Measurements from ENCODE around the gene RNPEPL1.

RNPEPL1 gene

GRCh38 chr2:240524963-240525718, 43.1 kb upstream of the RNPEPL1 start:
- H3K4me3 ChIP-seq (ENCODE audit: low read depth, low read length), result no peak overlapping the region
- no peak overlapping the region for H3K27ac ChIP-seq (ENCODE audit: low read depth, low read length)
- peaks cover 10% of the 10 kb centered on the region for H3K27me3 ChIP-seq (ENCODE audit: control insufficient read depth, insufficient read depth, low read length)
- no peaks in the 10 kb centered on the region for H3K4me1 ChIP-seq (ENCODE audit: control insufficient read depth, insufficient read depth, low read length)
- peaks cover 63% of the 10 kb centered on the region for H3K9me3 ChIP-seq (ENCODE audit: control insufficient read depth, insufficient read depth, low read depth, low read length)
- peaks cover 15% of the 10 kb centered on the region; the same call in 1 of the 2 replicates for H3K36me3 ChIP-seq (ENCODE audit: control insufficient read depth, insufficient read depth, low read length)
- no peak overlapping the region for H3K9ac ChIP-seq (ENCODE audit: low read length)

DNA sequence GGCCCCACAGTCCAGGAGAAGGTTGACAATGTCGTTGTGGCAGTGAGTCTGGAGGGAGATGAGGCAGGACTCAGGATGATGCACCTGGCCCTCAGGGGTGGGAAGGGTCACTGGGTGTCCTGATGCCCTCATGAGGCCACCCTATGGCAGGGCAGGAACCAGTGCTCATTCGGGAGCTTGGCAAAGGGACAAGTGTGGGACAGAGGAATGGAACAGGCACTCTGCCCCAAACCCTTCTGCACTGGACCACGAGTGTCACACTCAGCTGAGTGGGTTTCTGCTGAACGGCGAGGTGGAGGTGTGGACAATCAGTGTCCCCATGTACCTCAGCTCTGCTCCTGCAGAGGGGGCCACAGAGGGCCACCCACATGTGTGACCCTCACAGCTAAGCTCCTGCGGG, 42.5 kb upstream of the RNPEPL1 start:
- peaks cover 69% of the 10 kb centered on the region for H3K9me3 ChIP-seq (ENCODE audit: control insufficient read depth, insufficient read depth, low read depth, low read length)
- no peak overlapping the region for H3K9ac ChIP-seq (ENCODE audit: low read length)
- peaks cover 15% of the 10 kb centered on the region; the same call in 1 of the 2 replicates for H3K36me3 ChIP-seq (ENCODE audit: control insufficient read depth, insufficient read depth, low read length)
- no peaks in the 10 kb centered on the region for H3K4me1 ChIP-seq (ENCODE audit: control insufficient read depth, insufficient read depth, low read length)
- no peak overlapping the region for H3K4me3 ChIP-seq (ENCODE audit: low read depth, low read length)
- H3K27me3 ChIP-seq (ENCODE audit: control insufficient read depth, insufficient read depth, low read length), result peaks cover 3% of the 10 kb centered on the region; the same call in 1 of the 2 replicates
- no peak overlapping the region for H3K27ac ChIP-seq (ENCODE audit: low read depth, low read length)

DNA sequence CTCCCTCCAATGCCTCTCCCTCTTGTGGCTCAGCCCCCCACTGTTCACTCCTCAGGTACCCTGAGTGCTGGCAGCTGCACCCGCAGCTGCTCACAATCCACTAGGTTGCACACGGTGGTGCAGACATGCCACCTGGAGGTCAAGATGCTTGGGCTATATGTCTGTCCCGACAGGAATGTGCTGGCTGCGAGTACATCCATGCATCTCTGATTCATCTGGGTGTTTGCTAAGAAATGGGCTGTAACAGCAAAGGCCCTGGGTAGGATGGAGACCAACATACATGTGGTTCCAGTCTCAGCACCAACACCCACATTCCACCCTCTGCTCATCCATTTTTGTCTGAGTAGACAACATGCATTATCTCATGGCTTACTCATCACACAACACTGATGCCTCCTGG, 41.8 kb upstream of the RNPEPL1 start:
- Histone ChIP-seq H3K27ac (ENCODE audit: low read depth, low read length) (no peak overlapping the region), H3K9me3 (ENCODE audit: control insufficient read depth, insufficient read depth, low read depth, low read length) (peaks cover 75% of the 10 kb centered on the region), H3K9ac (ENCODE audit: low read length) (no peak overlapping the region), H3K4me1 (ENCODE audit: control insufficient read depth, insufficient read depth, low read length) (no peaks in the 10 kb centered on the region), H3K27me3 (ENCODE audit: control insufficient read depth, insufficient read depth, low read length) (no peaks in the 10 kb centered on the region), H3K36me3 (ENCODE audit: control insufficient read depth, insufficient read depth, low read length) (peaks cover 15% of the 10 kb centered on the region; the same call in 1 of the 2 replicates), H3K4me3 (ENCODE audit: low read depth, low read length) (no peak overlapping the region)

DNA sequence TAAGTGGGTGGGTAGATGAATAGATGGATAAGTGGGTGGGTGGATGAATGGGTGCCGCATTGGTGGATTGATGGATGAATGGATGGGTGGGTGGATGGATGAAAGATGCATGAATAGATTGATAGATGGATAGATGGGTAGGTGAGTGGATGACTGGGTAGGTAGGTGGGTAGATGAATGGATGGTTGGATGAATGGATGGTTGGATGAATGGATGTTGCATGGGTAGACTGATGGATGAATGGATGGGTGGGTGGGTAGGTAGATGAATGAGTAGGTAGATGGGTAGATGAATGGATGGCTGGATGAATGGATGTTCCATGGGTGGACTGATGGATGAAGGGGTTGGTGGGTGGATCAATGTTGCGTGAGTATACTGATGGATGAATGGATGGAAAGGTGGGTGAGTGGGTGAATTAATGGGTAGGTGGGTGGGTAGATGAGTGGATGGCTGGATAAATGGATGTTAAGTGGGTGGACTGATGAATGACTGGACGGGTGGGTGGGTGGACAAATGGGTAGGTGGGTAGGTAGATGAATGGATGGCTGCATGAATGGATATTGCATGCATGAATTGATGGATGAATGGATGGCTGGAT, 41.0 kb upstream of the RNPEPL1 start:
- H3K36me3 ChIP-seq (ENCODE audit: control insufficient read depth, insufficient read depth, low read length), result peaks cover 15% of the 10 kb centered on the region; the same call in 1 of the 2 replicates
- H3K4me3 ChIP-seq (ENCODE audit: low read depth, low read length), result no peak overlapping the region
- no peak overlapping the region for H3K27ac ChIP-seq (ENCODE audit: low read depth, low read length)
- H3K4me1 ChIP-seq (ENCODE audit: control insufficient read depth, insufficient read depth, low read length), result no peaks in the 10 kb centered on the region
- H3K9ac ChIP-seq (ENCODE audit: low read length), result no peak overlapping the region
- no peaks in the 10 kb centered on the region for H3K27me3 ChIP-seq (ENCODE audit: control insufficient read depth, insufficient read depth, low read length)
- peaks cover 79% of the 10 kb centered on the region for H3K9me3 ChIP-seq (ENCODE audit: control insufficient read depth, insufficient read depth, low read depth, low read length)

GRCh38 chr2:240528406-240529040, 39.8 kb upstream of the RNPEPL1 start:
- no peak overlapping the region for H3K27ac ChIP-seq (ENCODE audit: low read depth, low read length)
- H3K27me3 ChIP-seq (ENCODE audit: control insufficient read depth, insufficient read depth, low read length), result no peaks in the 10 kb centered on the region
- H3K9me3 ChIP-seq (ENCODE audit: control insufficient read depth, insufficient read depth, low read depth, low read length), result peaks cover 73% of the 10 kb centered on the region
- H3K9ac ChIP-seq (ENCODE audit: low read length), result no peak overlapping the region
- no peaks in the 10 kb centered on the region for H3K4me1 ChIP-seq (ENCODE audit: control insufficient read depth, insufficient read depth, low read length)
- no peak overlapping the region for H3K4me3 ChIP-seq (ENCODE audit: low read depth, low read length)
- H3K36me3 ChIP-seq (ENCODE audit: control insufficient read depth, insufficient read depth, low read length), result peaks cover 15% of the 10 kb centered on the region; the same call in 1 of the 2 replicates

DNA sequence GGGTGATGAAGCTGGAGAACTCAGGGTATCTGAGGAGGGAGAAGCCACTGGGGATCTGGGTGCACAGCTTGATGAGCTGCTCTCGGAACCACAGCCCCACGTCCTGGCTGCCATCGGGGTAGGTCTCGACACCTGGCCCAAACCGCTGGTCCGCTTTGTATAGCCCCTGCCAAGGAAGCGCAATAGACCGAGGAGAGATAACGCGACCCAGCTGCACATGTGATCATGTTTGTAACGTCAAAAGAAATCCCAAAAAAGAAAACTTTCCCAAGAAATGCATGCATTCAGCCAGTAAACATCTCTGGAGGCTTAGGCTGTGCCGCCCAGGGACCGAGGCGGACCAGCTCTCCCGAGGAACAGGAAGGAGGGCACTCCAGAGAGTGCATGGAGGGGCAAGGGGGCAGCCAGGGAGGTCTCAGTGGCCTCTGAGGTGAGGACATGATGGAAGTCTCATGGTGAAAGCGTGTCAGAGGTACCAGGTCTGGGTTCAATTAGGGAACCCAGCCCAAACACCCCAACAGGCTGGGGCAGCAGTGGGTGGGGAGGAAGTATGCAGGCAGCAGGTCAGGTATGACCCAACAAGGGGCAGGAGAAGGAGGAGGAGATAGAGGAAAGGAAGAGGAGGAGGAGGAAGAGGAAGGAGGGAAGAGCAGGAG, 38.8 kb upstream of the RNPEPL1 start:
- Histone ChIP-seq H3K9me3 (ENCODE audit: control insufficient read depth, insufficient read depth, low read depth, low read length) (peaks cover 66% of the 10 kb centered on the region), H3K9ac (ENCODE audit: low read length) (no peak overlapping the region), H3K27ac (ENCODE audit: low read depth, low read length) (no peak overlapping the region), H3K36me3 (ENCODE audit: control insufficient read depth, insufficient read depth, low read length) (peaks cover 9% of the 10 kb centered on the region; the same call in 1 of the 2 replicates), H3K4me1 (ENCODE audit: control insufficient read depth, insufficient read depth, low read length) (no peaks in the 10 kb centered on the region), H3K27me3 (ENCODE audit: control insufficient read depth, insufficient read depth, low read length) (no peaks in the 10 kb centered on the region), H3K4me3 (ENCODE audit: low read depth, low read length) (no peak overlapping the region)

- Histone ChIP-seq H3K9me3 (ENCODE audit: control insufficient read depth, insufficient read depth, low read depth, low read length) (peaks cover 60% of the 10 kb centered on the region), H3K36me3 (ENCODE audit: control insufficient read depth, insufficient read depth, low read length) (peaks cover 9% of the 10 kb centered on the region; the same call in 1 of the 2 replicates), H3K27me3 (ENCODE audit: control insufficient read depth, insufficient read depth, low read length) (no peaks in the 10 kb centered on the region), H3K4me1 (ENCODE audit: control insufficient read depth, insufficient read depth, low read length) (no peaks in the 10 kb centered on the region), H3K9ac (ENCODE audit: low read length) (no peak overlapping the region), H3K27ac (ENCODE audit: low read depth, low read length) (no peak overlapping the region), H3K4me3 (ENCODE audit: low read depth, low read length) (no peak overlapping the region)
These were observed 38.1 kb upstream of the RNPEPL1 start for GRCh38 chr2:240530181-240530580.

DNA sequence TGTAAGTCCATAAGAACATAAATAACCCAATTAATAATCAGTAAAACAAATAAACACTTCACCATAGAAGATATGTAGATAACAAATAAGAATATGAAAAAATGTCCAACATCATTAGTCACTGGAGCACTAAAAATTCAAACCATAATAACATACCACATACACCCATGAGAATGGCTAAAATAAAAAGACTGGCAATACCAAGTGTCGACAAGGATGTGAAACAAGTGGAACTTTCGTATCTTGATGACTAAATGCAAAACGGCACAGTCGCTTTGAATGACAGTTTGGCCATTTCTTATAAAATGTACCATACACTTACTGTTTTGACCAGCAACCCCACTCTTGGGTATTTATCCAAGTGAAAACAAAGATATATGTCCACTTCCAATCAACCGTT, 37.2 kb upstream of the RNPEPL1 start:
- H3K36me3 ChIP-seq (ENCODE audit: control insufficient read depth, insufficient read depth, low read length), result peaks cover 2% of the 10 kb centered on the region; the same call in 1 of the 2 replicates
- no peak overlapping the region for H3K9ac ChIP-seq (ENCODE audit: low read length)
- H3K27ac ChIP-seq (ENCODE audit: low read depth, low read length), result no peak overlapping the region
- H3K4me1 ChIP-seq (ENCODE audit: control insufficient read depth, insufficient read depth, low read length), result no peaks in the 10 kb centered on the region
- H3K9me3 ChIP-seq (ENCODE audit: control insufficient read depth, insufficient read depth, low read depth, low read length), result peaks cover 52% of the 10 kb centered on the region
- no peaks in the 10 kb centered on the region for H3K27me3 ChIP-seq (ENCODE audit: control insufficient read depth, insufficient read depth, low read length)
- no peak overlapping the region for H3K4me3 ChIP-seq (ENCODE audit: low read depth, low read length)

- Histone ChIP-seq H3K9ac (ENCODE audit: low read length) (no peak overlapping the region), H3K36me3 (ENCODE audit: control insufficient read depth, insufficient read depth, low read length) (no peaks in the 10 kb centered on the region), H3K27me3 (ENCODE audit: control insufficient read depth, insufficient read depth, low read length) (no peaks in the 10 kb centered on the region), H3K4me3 (ENCODE audit: low read depth, low read length) (no peak overlapping the region), H3K4me1 (ENCODE audit: control insufficient read depth, insufficient read depth, low read length) (no peaks in the 10 kb centered on the region), H3K9me3 (ENCODE audit: control insufficient read depth, insufficient read depth, low read depth, low read length) (peaks cover 42% of the 10 kb centered on the region), H3K27ac (ENCODE audit: low read depth, low read length) (no peak overlapping the region)
These were observed 36.1 kb upstream of the RNPEPL1 start for GRCh38 chr2:240532031-240532775.

DNA sequence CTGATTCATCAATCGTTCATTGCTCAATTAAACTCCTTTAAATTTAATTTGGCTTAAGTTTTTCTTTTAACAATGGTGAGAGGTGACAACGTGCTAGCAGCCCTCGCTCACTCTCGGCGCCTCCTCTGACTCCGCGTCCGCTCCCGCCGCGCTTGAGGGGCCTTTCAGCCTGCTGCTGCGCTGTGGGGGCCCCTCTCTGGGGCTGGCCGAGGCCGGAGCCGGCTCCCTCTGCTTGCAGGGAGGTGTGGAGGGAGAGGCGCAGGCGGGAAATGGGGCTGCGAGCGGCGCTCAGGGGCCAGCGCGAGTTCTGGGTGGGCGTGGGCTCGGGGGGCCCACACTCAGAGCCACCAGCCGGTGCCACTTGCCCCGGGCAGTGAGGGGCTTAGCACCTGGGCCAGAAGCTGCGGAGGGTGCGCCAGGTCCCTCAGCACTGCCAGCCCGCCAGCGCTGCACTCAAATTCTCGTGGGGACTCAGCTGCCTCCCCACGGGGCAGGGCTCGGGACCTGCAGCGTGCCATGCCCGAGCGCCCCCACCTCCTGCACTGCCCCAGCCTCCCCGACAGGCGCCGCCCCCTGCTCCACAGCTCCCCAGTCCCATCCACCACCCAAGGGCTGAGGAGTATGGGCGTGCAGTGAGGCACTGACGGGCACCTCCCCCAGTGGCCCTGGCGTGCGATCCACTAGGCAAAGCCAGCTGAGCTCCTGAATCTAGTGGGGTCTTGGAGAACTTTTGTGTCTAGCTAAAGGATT, 30.1 kb upstream of the RNPEPL1 start:
- no peaks in the 10 kb centered on the region for H3K27me3 ChIP-seq (ENCODE audit: control insufficient read depth, insufficient read depth, low read length)
- H3K36me3 ChIP-seq (ENCODE audit: control insufficient read depth, insufficient read depth, low read length), result peaks cover 7% of the 10 kb centered on the region; the same call in 1 of the 2 replicates
- no peak overlapping the region for H3K27ac ChIP-seq (ENCODE audit: low read depth, low read length)
- H3K4me3 ChIP-seq (ENCODE audit: low read depth, low read length), result no peak overlapping the region
- no peak overlapping the region for H3K9ac ChIP-seq (ENCODE audit: low read length)
- H3K4me1 ChIP-seq (ENCODE audit: control insufficient read depth, insufficient read depth, low read length), result no peaks in the 10 kb centered on the region
- peaks cover 18% of the 10 kb centered on the region for H3K9me3 ChIP-seq (ENCODE audit: control insufficient read depth, insufficient read depth, low read depth, low read length)
